GM21528 (cell line): ENCODE results near the gene SORD.
"Not testable (repeated sequence)": the region's sequence is repeated elsewhere in the genome, so short reads cannot be mapped to it uniquely, and the experiment has no call there.

Source experiments
- ATAC-seq: cut with Tn5 transposase; IDR thresholded peaks from one replicate; pipeline ENCODE4 v1.9.1; 2021; ENCODE audit warnings: mild to moderate bottlenecking, moderate library complexity; ENCODE audit not compliant: unreplicated experiment, low FRiP score

The SORD gene

GRCh38 chr15:45058690-45059675 is 36.0 kb downstream of the SORD start:
- not testable (repeated sequence) for ATAC-seq

DNA sequence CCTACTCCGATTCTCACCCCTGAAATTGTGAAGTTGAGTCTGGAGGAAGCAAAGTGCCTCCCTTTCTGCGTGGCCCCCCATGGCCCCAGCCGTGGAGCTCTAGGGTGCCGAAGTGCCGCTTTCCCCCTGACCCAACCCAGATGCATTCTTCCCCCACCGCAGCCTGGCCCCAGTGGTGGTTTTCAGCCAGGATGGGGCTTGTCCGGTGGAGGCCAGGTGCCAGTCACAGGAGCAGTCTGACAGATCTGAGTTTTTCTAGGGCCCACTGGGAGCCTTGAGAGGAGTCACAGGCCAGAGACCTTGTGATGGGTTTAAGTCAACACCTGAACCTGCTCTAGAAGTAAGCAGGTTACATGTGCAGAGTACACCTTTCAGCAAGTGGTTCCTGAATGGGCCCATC is 39.3 kb downstream of the SORD start:
- not testable (repeated sequence) for ATAC-seq

DNA sequence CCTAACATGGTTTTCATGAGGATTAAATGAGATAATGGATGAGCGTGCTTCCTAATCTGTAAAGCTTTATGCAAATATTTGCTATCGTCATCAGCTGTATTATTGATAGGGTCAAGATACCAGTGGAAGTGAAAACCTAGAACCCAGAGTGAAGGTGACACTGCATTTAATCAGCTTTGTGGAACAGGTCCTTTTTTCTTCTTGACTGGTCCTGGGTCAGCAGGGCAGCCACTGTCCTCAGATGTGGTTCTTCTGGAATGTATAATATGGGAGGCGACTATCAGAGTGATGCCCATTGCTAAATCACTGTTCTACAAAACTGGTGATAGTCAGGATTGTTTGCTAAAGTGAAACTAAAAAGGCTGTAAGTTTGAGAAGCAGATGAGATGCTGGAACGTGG is 41.4 kb downstream of the SORD start:
- ATAC-seq: no peak

- not testable (repeated sequence) for ATAC-seq
These were observed 47.0 kb downstream of the SORD start for GRCh38 chr15:45069942-45070360.

- not testable (repeated sequence) for ATAC-seq
These were observed 50.6 kb downstream of the SORD start for GRCh38 chr15:45073602-45074001.

GRCh38 chr15:45075440-45076320 is 52.7 kb downstream of the SORD start:
- not testable (repeated sequence) for ATAC-seq

DNA sequence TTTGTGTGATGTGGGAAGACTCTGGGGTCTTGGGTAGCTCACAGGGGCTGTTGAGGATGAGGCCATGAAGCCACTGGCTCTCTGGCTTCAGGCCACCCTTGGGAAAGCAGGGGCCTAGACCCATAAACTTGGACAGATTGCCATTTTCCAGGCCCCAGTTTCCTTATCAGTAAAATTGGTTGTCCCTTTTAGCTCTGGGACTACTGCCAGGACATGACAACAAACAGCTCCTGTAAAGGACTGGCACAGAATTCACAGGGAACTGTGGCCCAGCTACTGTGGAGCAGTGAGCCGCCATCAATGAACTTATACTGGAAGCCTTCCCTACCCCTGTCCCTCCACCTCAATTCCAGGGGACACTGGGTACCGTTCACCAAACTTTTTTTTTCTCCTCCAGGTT is 54.4 kb downstream of the SORD start:
- ATAC-seq: not testable (repeated sequence)

DNA sequence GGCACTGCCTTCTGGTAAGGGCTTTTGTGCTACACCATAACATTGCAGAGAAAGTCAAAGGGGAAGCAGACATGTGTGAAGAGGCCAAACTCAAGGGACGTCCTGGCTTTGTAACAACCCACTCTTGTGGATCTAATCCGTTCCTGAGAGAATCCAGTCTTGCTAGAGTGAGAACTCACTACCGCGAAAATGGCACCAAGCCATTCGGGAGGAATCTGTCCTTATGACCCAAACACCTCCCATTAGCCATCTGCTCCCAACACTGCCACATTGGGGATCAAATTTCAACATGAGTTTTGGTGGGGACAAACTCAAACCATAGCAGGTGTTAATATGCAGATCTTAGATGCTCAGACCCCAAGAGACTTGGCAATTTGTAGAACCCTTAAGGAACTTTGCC is 56.2 kb downstream of the SORD start:
- ATAC-seq: not testable (repeated sequence)

- not testable (repeated sequence) for ATAC-seq
These were observed 56.7 kb downstream of the SORD start for GRCh38 chr15:45079628-45080246.

DNA sequence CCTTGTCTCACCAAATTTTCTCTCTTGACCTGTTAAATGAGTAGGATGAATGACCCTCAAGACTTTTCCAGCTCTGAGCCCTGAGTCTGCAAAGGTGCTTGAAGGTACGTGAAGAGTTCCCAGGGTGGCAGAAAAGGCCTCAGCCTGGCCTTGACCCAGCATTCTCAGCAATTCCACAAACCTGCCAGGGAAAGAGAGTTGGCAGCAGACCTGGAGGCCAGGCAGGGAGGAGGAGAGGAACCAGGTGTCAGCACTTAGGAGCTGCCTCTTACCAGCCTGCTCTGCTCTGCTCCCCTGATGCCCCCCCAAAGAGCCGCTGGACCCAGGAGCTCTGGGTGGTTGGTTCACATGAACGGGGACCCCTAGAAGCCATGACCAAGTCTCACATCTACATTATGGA is 57.6 kb downstream of the SORD start:
- not testable (repeated sequence) for ATAC-seq

GRCh38 chr15:45082412-45082811 is 59.4 kb downstream of the SORD start:
- ATAC-seq: not testable (repeated sequence)

DNA sequence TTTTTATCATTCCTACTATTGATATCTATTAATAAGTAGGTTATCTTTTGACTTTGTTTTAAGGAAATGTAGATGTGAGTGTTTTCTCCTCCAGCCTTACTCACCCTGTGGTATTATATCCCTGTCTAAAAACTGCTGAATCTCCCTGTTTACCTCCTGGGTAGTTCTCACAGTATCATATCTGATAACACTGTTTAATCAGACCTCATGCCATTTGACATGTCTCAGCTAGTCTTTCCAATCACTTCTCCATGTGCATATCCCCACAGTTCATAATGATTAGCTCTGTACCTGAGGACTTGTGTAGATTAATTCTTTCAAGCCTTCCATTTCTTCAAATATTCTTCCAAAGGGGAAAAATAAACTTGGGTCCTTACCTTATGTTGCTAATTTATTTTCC is 60.2 kb downstream of the SORD start:
- no peak for ATAC-seq

DNA sequence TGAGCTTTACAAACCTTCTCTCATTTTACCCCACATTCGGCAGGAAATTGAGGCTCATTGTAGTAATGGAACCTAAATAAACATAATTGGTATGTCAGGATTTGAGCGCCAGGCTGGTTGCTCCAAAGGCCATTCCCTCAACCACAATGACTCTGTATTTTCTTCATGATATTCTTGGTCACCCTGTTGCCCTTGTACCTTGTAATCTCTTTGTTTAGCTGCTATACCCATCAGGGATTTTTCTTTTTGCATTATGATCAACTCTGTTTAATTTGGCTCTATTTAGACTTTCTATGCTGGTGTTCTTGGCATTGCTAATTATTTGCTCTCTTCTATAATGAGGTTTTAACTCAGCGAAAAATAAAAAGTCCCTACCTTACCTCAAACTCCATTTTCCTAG is 61.2 kb downstream of the SORD start:
- no peak for ATAC-seq

DNA sequence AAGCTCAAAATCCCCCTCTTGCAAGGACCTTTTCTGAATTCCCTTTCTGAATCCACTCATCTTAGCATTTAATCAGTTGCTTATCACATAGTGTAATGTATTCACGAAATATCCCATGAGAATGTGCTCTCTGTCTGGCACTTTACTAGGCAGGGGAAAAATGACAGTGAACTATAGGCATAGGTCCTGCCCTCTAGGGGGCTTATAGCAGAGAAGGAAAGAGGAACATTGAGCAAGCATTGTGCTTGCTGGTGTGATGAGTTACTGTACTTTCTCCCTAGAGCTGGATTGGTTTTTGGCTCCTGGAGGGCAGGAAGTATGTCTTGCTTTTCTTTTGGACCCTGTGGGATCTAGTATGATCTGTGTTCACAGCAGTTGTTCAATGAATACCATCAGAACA is 64.5 kb downstream of the SORD start:
- ATAC-seq: no peak

- ATAC-seq: no peak
These were observed 66.1 kb downstream of the SORD start for GRCh38 chr15:45088801-45089711.

DNA sequence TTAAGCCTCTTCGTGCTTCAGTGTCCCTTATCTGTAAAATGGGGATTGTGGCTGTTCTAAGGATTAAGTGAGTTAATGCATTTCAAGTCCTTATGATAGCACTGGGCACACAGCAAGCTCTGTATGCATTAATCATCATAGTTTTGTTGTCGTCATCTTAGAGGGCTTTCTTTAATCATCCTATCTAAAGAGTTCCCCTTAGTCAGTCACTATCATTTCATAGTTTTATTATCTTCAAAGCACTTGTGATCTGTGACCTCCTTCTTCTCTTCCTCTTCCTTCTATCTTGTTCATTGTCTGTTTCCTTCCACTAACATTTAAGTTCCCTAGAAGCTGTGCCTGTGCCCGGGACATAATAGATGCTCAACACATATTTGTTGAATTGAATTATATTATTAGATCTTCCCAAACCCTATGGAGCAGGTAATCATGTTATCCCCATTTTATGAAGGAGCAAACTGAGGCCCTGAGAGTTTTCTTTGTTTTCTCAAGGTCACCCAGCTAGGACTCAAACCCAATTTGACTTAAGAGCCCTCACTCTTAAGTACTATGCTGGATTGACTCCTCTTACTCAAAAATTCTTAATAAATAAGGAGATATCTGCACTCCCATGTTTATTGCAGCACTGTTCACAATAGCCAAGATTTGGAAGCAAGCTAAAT is 66.8 kb downstream of the SORD start:
- ATAC-seq: no peak

DNA sequence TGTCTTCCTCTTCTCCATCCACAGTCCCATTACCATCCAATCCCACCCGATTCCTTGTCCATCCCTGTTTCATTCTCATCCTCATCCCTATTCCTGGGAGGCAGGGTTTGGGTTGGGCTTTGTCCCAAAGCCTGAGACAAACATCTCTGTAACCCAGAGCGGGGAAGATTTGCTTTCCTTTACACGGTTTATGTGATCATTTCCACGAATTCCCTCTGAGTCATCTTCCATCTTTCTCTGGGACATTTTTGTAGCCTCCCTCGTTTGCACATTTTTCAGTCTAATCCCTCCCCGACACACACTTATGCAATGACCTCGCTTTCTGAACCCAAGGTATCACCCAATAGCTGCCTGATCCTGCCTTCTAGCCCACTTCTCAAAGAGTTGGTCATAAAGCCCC is 68.2 kb downstream of the SORD start:
- no peak for ATAC-seq

- no peak for ATAC-seq
These were observed 68.6 kb downstream of the SORD start for GRCh38 chr15:45091576-45091975.

GRCh38 chr15:45093013-45093412 is 70.0 kb downstream of the SORD start:
- no peak for ATAC-seq
